H1 (cell line): Measurements from ENCODE around the gene FAM240A. TPM values are rescaled to one million over a fixed set of nuclear protein-coding genes. Genes with fewer than 3 reads are reported as not detected.

Experiments used
- HDAC2 ChIP-seq, 2 experiments: fragments of 300-600 bp in 1 of 2; sonication (generic) in 1 of 2; IDR thresholded peaks; 2 replicates each; pipeline ENCODE4 v1.6.1; 2011 to 2012; ENCODE audit warnings: low read depth in 2 of 2, low read length in 2 of 2, mild to moderate bottlenecking in 2 of 2, moderate library complexity in 2 of 2, borderline replicate concordance in 1 of 2, inconsistent platforms in 1 of 2
- NANOG ChIP-seq: IDR thresholded peaks from 2 replicates; pipeline ENCODE4 v1.6.1; 2011; ENCODE audit warnings: low read length, low read depth, mild to moderate bottlenecking, inconsistent platforms; ENCODE audit not compliant: insufficient read depth, poor library complexity, severe bottlenecking
- POLR2A ChIP-seq, 2 experiments: IDR thresholded peaks; 1 replicate in 1 of 2; 2 replicates in 1 of 2; pipeline ENCODE4 v1.6.1; 2011; ENCODE audit warnings: low read depth in 2 of 2, low read length in 2 of 2, mild to moderate bottlenecking in 2 of 2; ENCODE audit errors: control extremely low read depth in 1 of 2
- SIN3A ChIP-seq, 2 experiments: IDR thresholded peaks in 1 of 2; conservative IDR thresholded peaks in 1 of 2; 2 replicates each; pipeline ENCODE4 v1.6.1; 2011 to 2012; ENCODE audit warnings: low read length in 2 of 2, improper control_type of control experiment in 1 of 2, low read depth in 1 of 2, mild to moderate bottlenecking in 1 of 2
- polyA plus RNA-seq, 7 experiments: library from polyadenylated mRNA; depleted of rRNA in 3 of 7; stranded (reverse) in 5 of 7; unstranded in 2 of 7; fragments of >200 nt in 5 of 7; fragments of 200-250 nt in 2 of 7; gene quantifications; 1 replicate in 5 of 7; 2 replicates in 1 of 7; 4 replicates in 1 of 7; pipeline versions ENCODE4 v1.2.1 to v1.2.3, GENCODE V29; 2011 to 2013; ENCODE audit warnings: missing spikeins in 2 of 7, mixed read lengths in 2 of 7
- total RNA-seq: library from RNA; stranded (reverse); fragmentation: NEBNext Ultra II Directional; extraction: Animal tissue kit (Norgen Biotek cat#: 25700); gene quantifications from 2 replicates; pipeline ENCODE4 v1.2.1, GENCODE V29; 2021

Gene FAM240A
- total and polyA plus RNA-seq, 2 of the 8 experiments (the other 6 are each of a cell fraction or from before 2014, with no cell fraction given): 0.08 TPM; not detected in 1

DNA sequence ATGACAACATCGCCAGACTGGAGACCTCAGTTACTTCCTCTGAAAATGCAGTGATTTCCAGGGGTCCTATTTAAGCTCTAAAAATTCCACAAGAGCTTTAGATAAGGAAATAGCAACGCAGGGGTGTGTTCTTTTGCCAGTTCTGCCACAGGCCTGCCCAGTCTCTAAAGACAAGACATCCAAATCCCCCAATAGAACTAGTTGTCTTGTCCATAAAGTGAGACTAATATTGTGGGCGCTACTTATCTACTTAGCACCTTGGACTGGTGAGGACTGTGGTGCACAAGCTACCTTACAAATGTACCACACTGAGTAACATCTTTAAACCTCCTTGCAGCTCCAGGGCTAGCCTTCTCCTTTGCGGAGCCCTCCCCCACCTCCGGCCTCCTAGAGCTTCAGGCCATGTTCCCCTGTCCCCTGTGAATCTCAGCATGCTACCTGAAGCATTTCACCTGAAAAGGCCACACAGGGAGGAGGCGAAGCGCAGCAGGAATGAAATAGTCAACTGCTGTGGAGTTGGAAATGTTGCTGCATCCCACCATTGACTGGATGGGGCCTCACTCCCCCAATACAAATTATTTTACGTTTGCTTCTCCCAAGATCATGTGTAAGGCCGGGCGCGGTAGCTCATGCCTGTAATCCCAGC lies 36.6 kb upstream of the FAM240A start (continued):
- TF ChIP-seq POLR2A (IDR thresholded peaks at IDR 0.05; ENCODE audit: control extremely low read depth in 1 of 2, low read depth in 2 of 2, low read length in 2 of 2) (peak; percentile 11 to 56; a peak in 2 of 3 replicates), SIN3A (conservative IDR thresholded peaks at IDR 0.05 in 1 of 2, IDR thresholded peaks at IDR 0.05 in 1 of 2; ENCODE audit: low read depth in 1 of 2, low read length in 2 of 2) (0 out of 4 replicates have a peak, but pooled peaks of 1 of the 2 experiments have one; percentile 42), NANOG (peak; percentile 50), HDAC2 (IDR thresholded peaks at IDR 0.05; ENCODE audit: borderline replicate concordance in 1 of 2, low read depth in 2 of 2, low read length in 2 of 2) (peak; percentile 13 to 65; a peak in 2 of 4 replicates)
